ENCODE data around the gene FGF6. TPM values are rescaled to one million over a fixed set of nuclear protein-coding genes. Genes with fewer than 3 reads are reported as not detected.
"Not testable (repeated sequence)": the region's sequence is repeated elsewhere in the genome, so short reads cannot be mapped to it uniquely, and the experiment has no call there.

FGF6 gene
- total RNA-seq, 4 donors from 2014 or later = not detected

GRCh38 chr12:4477129-4477528 lies 31.5 kb upstream of the FGF6 start:
- Histone ChIP-seq H3K4me3 (no peak overlapping the region), H3K27ac (no peak overlapping the region), H3K36me3 (no peaks in the 10 kb centered on the region), H3K27me3 (no peaks in the 10 kb centered on the region), H3K4me1 (no peaks in the 10 kb centered on the region), H3K9me3 (peaks cover 0 to 5% (median 0%) of the 10 kb centered on the region in 3 donors)
- TF ChIP-seq POLR2AphosphoS5 (IDR thresholded peaks at IDR 0.05) (no peak), CTCF (IDR thresholded peaks at IDR 0.05) (no peak), EP300 (IDR thresholded peaks at IDR 0.05) (no peak), POLR2A (IDR thresholded peaks at IDR 0.05) (no peak)
- 55 to 100% methylated on average over 1 to 2 of the region's 2 CpGs for WGBS, 2 donors (ENCODE audit: low coverage in 1 of 2)
- ATAC-seq = no peak

GRCh38 chr12:4472046-4472445 lies 26.4 kb upstream of the FGF6 start:
- Histone ChIP-seq H3K4me1 (no peaks in the 10 kb centered on the region), H3K36me3 (no peaks in the 10 kb centered on the region), H3K9me3 (no peaks in the 10 kb centered on the region), H3K4me3 (no peak overlapping the region), H3K27me3 (no peaks in the 10 kb centered on the region), H3K27ac (no peak overlapping the region)
- no peak for ATAC-seq
- TF ChIP-seq EP300 (IDR thresholded peaks at IDR 0.05) (no peak), CTCF (IDR thresholded peaks at IDR 0.05) (no peak), POLR2A (IDR thresholded peaks at IDR 0.05) (no peak)
- 58 to 63% methylated on average over 2 of the region's 2 CpGs for WGBS, 2 donors (ENCODE audit: low coverage in 1 of 2)

DNA sequence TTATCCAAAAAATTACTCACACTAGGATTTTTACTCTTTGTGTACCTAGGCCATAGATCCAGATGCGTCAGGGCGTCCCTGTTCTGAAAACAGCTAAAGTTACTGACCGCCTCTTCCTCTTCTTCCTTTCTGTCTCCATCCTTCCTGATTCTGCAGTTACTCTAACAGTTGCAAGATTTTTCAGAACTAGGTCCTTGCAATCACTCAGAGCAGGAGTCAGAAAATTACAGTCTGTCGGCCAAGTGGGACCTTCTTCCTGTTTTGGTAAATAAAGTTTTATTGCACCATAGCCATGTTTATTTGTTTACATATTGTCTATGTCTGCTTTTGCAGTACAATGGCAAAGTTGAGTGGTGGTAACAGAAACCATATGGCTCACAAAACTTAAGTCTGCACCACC lies 25.6 kb upstream of the FGF6 start:
- H3K27me3 ChIP-seq = no peaks in the 10 kb centered on the region
- no peak overlapping the region for H3K27ac ChIP-seq
- no peak overlapping the region for H3K4me3 ChIP-seq
- no peak for ATAC-seq
- 79 to 94% methylated on average over 4 of the region's 4 CpGs for WGBS, 2 donors (ENCODE audit: low coverage in 1 of 2)
- TF ChIP-seq CTCF (IDR thresholded peaks at IDR 0.05) = no peak
- TF ChIP-seq EP300 (IDR thresholded peaks at IDR 0.05) = no peak
- no peak for TF ChIP-seq POLR2AphosphoS5 (IDR thresholded peaks at IDR 0.05)
- no peak for TF ChIP-seq POLR2A (IDR thresholded peaks at IDR 0.05)
- H3K4me1 ChIP-seq = no peaks in the 10 kb centered on the region
- no peaks in the 10 kb centered on the region for H3K9me3 ChIP-seq
- H3K36me3 ChIP-seq = no peaks in the 10 kb centered on the region

- Histone ChIP-seq H3K27ac (no peak overlapping the region), H3K4me3 (no peak overlapping the region), H3K4me1 (no peaks in the 10 kb centered on the region), H3K36me3 (no peaks in the 10 kb centered on the region), H3K27me3 (no peaks in the 10 kb centered on the region), H3K9me3 (no peaks in the 10 kb centered on the region)
- TF ChIP-seq EP300 (IDR thresholded peaks at IDR 0.05) = no peak
- no peak for TF ChIP-seq POLR2A (IDR thresholded peaks at IDR 0.05)
- TF ChIP-seq CTCF (IDR thresholded peaks at IDR 0.05) = no peak
- no peak for TF ChIP-seq POLR2AphosphoS5 (IDR thresholded peaks at IDR 0.05)
- no peak for ATAC-seq
Measured at GRCh38 chr12:4468994-4469393, 23.4 kb upstream of the FGF6 start.

GRCh38 chr12:4460761-4461160 lies 15.1 kb upstream of the FGF6 start:
- H3K9me3 ChIP-seq = no peaks in the 10 kb centered on the region

GRCh38 chr12:4455849-4456248 lies 10.2 kb upstream of the FGF6 start:
- not testable (repeated sequence) for H3K36me3 ChIP-seq, H3K27ac ChIP-seq, H3K27me3 ChIP-seq, H3K4me3 ChIP-seq, H3K4me1 ChIP-seq, H3K9me3 ChIP-seq, ATAC-seq
- 90% methylated on average over 4 of the region's 4 CpGs; no CpG with 5 or more reads in 1 of the 2 donors for WGBS, 2 donors (ENCODE audit: low coverage in 1 of 2)

More at GRCh38 chr12:4460761-4461160, 15.1 kb upstream of the FGF6 start:
- no peaks in the 10 kb centered on the region for H3K27me3 ChIP-seq
- WGBS, 2 donors (ENCODE audit: low coverage in 1 of 2) = 81 to 93% methylated on average over 3 to 4 of the region's 4 CpGs
- H3K27ac ChIP-seq = no peak overlapping the region
- TF ChIP-seq POLR2A (IDR thresholded peaks at IDR 0.05) (no peak), CTCF (IDR thresholded peaks at IDR 0.05) (no peak), POLR2AphosphoS5 (IDR thresholded peaks at IDR 0.05) (no peak), EP300 (IDR thresholded peaks at IDR 0.05) (no peak)
- no peaks in the 10 kb centered on the region for H3K4me1 ChIP-seq
- no peaks in the 10 kb centered on the region for H3K36me3 ChIP-seq
- no peak overlapping the region for H3K4me3 ChIP-seq
- no peak for ATAC-seq

All from gastroesophageal sphincter (tissue), 4 donors.